ENCODE measurements around the gene BAG1. TPM values are rescaled to one million over a fixed set of nuclear protein-coding genes. Genes with fewer than 3 reads are reported as not detected.

The BAG1 gene
- total and polyA plus RNA-seq, 2 experiments from 2014 or later, result 44.7 to 55.4 TPM

DNA sequence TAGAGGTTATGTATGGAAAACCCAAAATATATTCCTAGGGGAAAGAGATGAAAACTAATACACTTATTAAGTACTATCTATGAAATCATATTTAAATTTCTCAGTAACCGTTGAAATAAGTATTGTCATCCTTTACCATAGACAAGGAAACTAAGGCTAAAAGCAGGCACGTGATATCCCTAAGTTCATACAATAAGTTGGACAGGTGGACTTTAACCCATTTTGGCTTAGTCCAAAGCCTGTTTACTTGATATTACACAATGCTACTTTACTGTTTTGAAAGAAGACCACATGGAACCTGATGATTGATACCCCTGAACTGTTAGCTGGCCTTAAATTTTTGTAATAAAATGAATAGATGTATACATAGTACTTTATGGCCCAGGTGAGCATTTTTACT is 29.3 kb upstream of the BAG1 start:
- H3K27ac ChIP-seq (ENCODE audit: low read depth), result no peak overlapping the region
- peaks cover 78% of the 10 kb centered on the region for H3K79me2 ChIP-seq (replicated peaks; ENCODE audit: insufficient read depth)
- no peak overlapping the region for H3K4me3 ChIP-seq
- DNase-seq (ENCODE audit: low spot score) (no peak), ATAC-seq (no peak)
- H3K27me3 ChIP-seq (ENCODE audit: insufficient read depth), result no peaks in the 10 kb centered on the region
- H3K27me3 Mint-ChIP-seq (ENCODE audit: insufficient read depth, low read depth, poor library complexity), result peaks cover 5% of the 10 kb centered on the region
- peaks cover 8% of the 10 kb centered on the region for H3K4me1 Mint-ChIP-seq
- peaks cover 19% of the 10 kb centered on the region for H3K36me3 ChIP-seq (ENCODE audit: insufficient read depth)
- H4K20me1 ChIP-seq (replicated peaks; ENCODE audit: insufficient read depth), result peaks cover 4% of the 10 kb centered on the region
- H3K27ac Mint-ChIP-seq, result no peak overlapping the region
- no peak overlapping the region for H3K4me3 Mint-ChIP-seq
- peaks cover 42% of the 10 kb centered on the region for H3K36me3 Mint-ChIP-seq (ENCODE audit: low read depth)
- H2AFZ ChIP-seq, result no peak overlapping the region
- H3K9me3 Mint-ChIP-seq, result no peaks in the 10 kb centered on the region; the same call in 2 of the 3 replicates
- no peak overlapping the region for H3K4me2 ChIP-seq
- H3K4me1 ChIP-seq (ENCODE audit: insufficient read depth), result 0 out of 2 replicates have a peak, but pooled peaks cover 5% of the 10 kb centered on the region
- no peaks in the 10 kb centered on the region for H3K9me2 ChIP-seq (ENCODE audit: insufficient read depth)
- TF ChIP-seq, protein P1, sequence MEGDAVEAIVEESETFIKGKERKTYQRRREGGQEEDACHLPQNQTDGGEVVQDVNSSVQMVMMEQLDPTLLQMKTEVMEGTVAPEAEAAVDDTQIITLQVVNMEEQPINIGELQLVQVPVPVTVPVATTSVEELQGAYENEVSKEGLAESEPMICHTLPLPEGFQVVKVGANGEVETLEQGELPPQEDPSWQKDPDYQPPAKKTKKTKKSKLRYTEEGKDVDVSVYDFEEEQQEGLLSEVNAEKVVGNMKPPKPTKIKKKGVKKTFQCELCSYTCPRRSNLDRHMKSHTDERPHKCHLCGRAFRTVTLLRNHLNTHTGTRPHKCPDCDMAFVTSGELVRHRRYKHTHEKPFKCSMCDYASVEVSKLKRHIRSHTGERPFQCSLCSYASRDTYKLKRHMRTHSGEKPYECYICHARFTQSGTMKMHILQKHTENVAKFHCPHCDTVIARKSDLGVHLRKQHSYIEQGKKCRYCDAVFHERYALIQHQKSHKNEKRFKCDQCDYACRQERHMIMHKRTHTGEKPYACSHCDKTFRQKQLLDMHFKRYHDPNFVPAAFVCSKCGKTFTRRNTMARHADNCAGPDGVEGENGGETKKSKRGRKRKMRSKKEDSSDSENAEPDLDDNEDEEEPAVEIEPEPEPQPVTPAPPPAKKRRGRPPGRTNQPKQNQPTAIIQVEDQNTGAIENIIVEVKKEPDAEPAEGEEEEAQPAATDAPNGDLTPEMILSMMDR (conservative IDR thresholded peaks at IDR 0.05; ENCODE audit: low read depth in 2 of 2), result no peak
- no peak for TF ChIP-seq EZH2phosphoT487 (IDR thresholded peaks at IDR 0.05; ENCODE audit: unreplicated experiment)
- no peak for TF ChIP-seq JUNB (IDR thresholded peaks at IDR 0.05; ENCODE audit: unreplicated experiment)
- no peak for TF ChIP-seq STAT1 (IDR thresholded peaks at IDR 0.05; ENCODE audit: unreplicated experiment)
- no peak for TF ChIP-seq ZNF331 (CRISPR knock-in tag; IDR thresholded peaks at IDR 0.05; ENCODE audit: low read depth)
- TF ChIP-seq POLR2AphosphoS5 (IDR thresholded peaks at IDR 0.05; ENCODE audit: low read depth), result no peak
- TF ChIP-seq ZNF114 (CRISPR knock-in tag; IDR thresholded peaks at IDR 0.05), result no peak
- no peaks in the 10 kb centered on the region for H3F3A ChIP-seq (replicated peaks; ENCODE audit: low read depth)

DNA sequence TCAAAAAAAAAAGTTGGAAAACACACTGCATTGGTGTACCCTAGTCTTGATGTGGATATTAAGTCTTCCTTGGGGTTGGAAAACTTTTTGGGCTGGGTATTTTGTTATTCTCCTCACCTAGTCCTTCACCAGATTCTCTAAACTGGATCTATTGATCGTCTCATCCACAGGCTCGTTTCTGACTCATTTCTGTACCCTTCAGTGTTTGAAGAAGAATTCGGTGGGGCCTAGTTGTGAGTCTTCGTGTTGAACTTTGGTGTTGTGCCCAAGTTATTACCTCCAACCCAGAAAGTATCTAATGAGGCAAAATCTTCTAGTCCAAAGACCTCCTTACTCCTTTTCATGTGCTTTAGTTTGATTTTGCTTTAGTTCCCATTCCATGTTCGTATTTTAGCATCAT is 27.4 kb upstream of the BAG1 start:
- no peaks in the 10 kb centered on the region; the same call in 2 of the 3 replicates for H3K9me3 Mint-ChIP-seq
- Histone ChIP-seq H3K27me3 (ENCODE audit: insufficient read depth) (no peaks in the 10 kb centered on the region), H3K4me3 (no peak overlapping the region), H4K20me1 (replicated peaks; ENCODE audit: insufficient read depth) (peaks cover 1% of the 10 kb centered on the region), H3K79me2 (replicated peaks; ENCODE audit: insufficient read depth) (peaks cover 59% of the 10 kb centered on the region), H3K4me1 (ENCODE audit: insufficient read depth) (0 out of 2 replicates have a peak, but pooled peaks cover 5% of the 10 kb centered on the region), H3F3A (replicated peaks; ENCODE audit: low read depth) (no peaks in the 10 kb centered on the region), H3K36me3 (ENCODE audit: insufficient read depth) (peaks cover 14% of the 10 kb centered on the region), H3K9me2 (ENCODE audit: insufficient read depth) (no peaks in the 10 kb centered on the region), H3K4me2 (no peak overlapping the region), H3K27ac (ENCODE audit: low read depth) (no peak overlapping the region), H2AFZ (no peak overlapping the region)
- ATAC-seq (no peak), DNase-seq (ENCODE audit: low spot score) (no peak)
- H3K27ac Mint-ChIP-seq, result no peak overlapping the region
- H3K4me1 Mint-ChIP-seq, result peaks cover 13% of the 10 kb centered on the region
- peaks cover 26% of the 10 kb centered on the region for H3K36me3 Mint-ChIP-seq (ENCODE audit: low read depth)
- peak overlapping the region; percentile 100 for H3K4me3 Mint-ChIP-seq
- H3K27me3 Mint-ChIP-seq (ENCODE audit: insufficient read depth, low read depth, poor library complexity), result peaks cover 7% of the 10 kb centered on the region
- TF ChIP-seq JUNB (IDR thresholded peaks at IDR 0.05; ENCODE audit: unreplicated experiment) (no peak), EZH2 (IDR thresholded peaks at IDR 0.05; ENCODE audit: low read depth, unreplicated experiment) (no peak), ZNF331 (CRISPR knock-in tag; IDR thresholded peaks at IDR 0.05; ENCODE audit: low read depth) (no peak), POLR2AphosphoS5 (IDR thresholded peaks at IDR 0.05; ENCODE audit: low read depth) (no peak), STAT1 (IDR thresholded peaks at IDR 0.05; ENCODE audit: unreplicated experiment) (no peak), ETS1 (IDR thresholded peaks at IDR 0.05) (no peak), NANOG (IDR thresholded peaks at IDR 0.05; ENCODE audit: borderline replicate concordance) (no peak), ZNF114 (CRISPR knock-in tag; IDR thresholded peaks at IDR 0.05) (no peak), EZH2phosphoT487 (IDR thresholded peaks at IDR 0.05; ENCODE audit: unreplicated experiment) (no peak), CREB1 (CRISPR knock-in tag; IDR thresholded peaks at IDR 0.05; ENCODE audit: low read depth) (no peak)
- TF ChIP-seq, protein P1 (conservative IDR thresholded peaks at IDR 0.05; ENCODE audit: low read depth in 2 of 2), result no peak
